Inflammatory macrophage treated with lipopolysaccharide for 1 hour (primary cell): ENCODE measurements around the gene SDSL.

Source experiments
- DNase-seq, 2 donors: peaks; one replicate each; pipeline ENCODE4 v3.0.0-alpha.2; 2020 to 2022

SDSL gene

GRCh38 chr12:113422886-113423669, 898 bp downstream of the SDSL start:
- no peak for DNase-seq

- DNase-seq = no peak
Measured at GRCh38 chr12:113424456-113424855, 2.3 kb downstream of the SDSL start.

GRCh38 chr12:113424915-113425823, 3.0 kb downstream of the SDSL start:
- DNase-seq = peak; percentile 43 to 87

GRCh38 chr12:113425960-113426453, 3.8 kb downstream of the SDSL start:
- DNase-seq = no peak

GRCh38 chr12:113427882-113428281, 5.7 kb downstream of the SDSL start:
- no peak for DNase-seq

- DNase-seq = no peak
Measured at GRCh38 chr12:113428482-113428881, 6.3 kb downstream of the SDSL start.

- no peak for DNase-seq
Measured at GRCh38 chr12:113432986-113433385, 10.8 kb downstream of the SDSL start.

GRCh38 chr12:113435367-113435766, 13.2 kb downstream of the SDSL start:
- no peak for DNase-seq

GRCh38 chr12:113436586-113436985, 14.4 kb downstream of the SDSL start:
- DNase-seq = no peak

- no peak for DNase-seq
Measured at GRCh38 chr12:113436993-113437728, 15.0 kb downstream of the SDSL start.

GRCh38 chr12:113437729-113438100, 15.5 kb downstream of the SDSL start:
- no peak for DNase-seq

GRCh38 chr12:113438523-113439300, 16.5 kb downstream of the SDSL start:
- DNase-seq = no peak

- DNase-seq = no peak
Measured at GRCh38 chr12:113439301-113439597, 17.1 kb downstream of the SDSL start.

GRCh38 chr12:113439606-113440030, 17.4 kb downstream of the SDSL start:
- DNase-seq = peak in 1 of 2 donors; percentile 35

GRCh38 chr12:113440336-113440735, 18.2 kb downstream of the SDSL start:
- no peak for DNase-seq

- DNase-seq = no peak
Measured at GRCh38 chr12:113440947-113441782, 19.0 kb downstream of the SDSL start.

GRCh38 chr12:113443030-113443539, 20.9 kb downstream of the SDSL start:
- no peak for DNase-seq

- DNase-seq = peak; percentile 66 to 67
Measured at GRCh38 chr12:113445544-113446171, 23.5 kb downstream of the SDSL start.

GRCh38 chr12:113448873-113449272, 26.7 kb downstream of the SDSL start:
- DNase-seq = no peak

- no peak for DNase-seq
Measured at GRCh38 chr12:113449299-113449698, 27.1 kb downstream of the SDSL start.

- DNase-seq = no peak
Measured at GRCh38 chr12:113449839-113450238, 27.7 kb downstream of the SDSL start.
